Measurements from ENCODE around the gene RNF19B. TPM values are rescaled to one million over a fixed set of nuclear protein-coding genes. Genes with fewer than 3 reads are reported as not detected.
"Not testable (repeated sequence)": the region's sequence is repeated elsewhere in the genome, so short reads cannot be mapped to it uniquely, and the experiment has no call there.

RNF19B gene
- polyA plus RNA-seq, 1 donor from 2014 or later: 2.6 TPM

- no peak overlapping the region for H3K4me3 Mint-ChIP-seq
- peaks cover 1% of the 10 kb centered on the region for H3K36me3 Mint-ChIP-seq
- peaks cover 37% of the 10 kb centered on the region for H3K27me3 Mint-ChIP-seq
- H3K9me3 Mint-ChIP-seq: peaks cover 0 to 2% (median 0%) of the 10 kb centered on the region in 3 donors
- no peaks in the 10 kb centered on the region for H3K4me1 Mint-ChIP-seq
- no peak overlapping the region for H3K27ac Mint-ChIP-seq
Observed at GRCh38 chr1:32918179-32918578, 46.4 kb downstream of the RNF19B start.

DNA sequence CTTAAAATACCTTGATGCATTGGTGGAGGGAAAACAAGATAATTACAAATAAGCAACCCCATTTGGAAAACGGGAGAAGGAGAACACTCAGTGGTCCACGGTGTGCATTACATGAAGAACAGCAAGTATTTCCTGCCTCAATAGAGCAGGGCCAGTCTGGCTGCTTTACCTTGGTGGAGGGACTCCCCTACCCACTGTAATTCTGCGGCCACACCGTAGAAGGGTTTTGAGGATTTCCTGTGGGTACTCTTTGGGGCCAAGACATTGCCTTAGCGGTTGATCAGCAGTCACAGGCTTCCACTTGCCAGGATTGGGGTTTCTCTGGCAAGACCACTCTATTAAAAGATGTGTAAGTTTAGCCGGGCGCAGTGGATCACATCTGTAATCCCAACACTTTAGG lies 47.1 kb downstream of the RNF19B start:
- no peak overlapping the region for H3K27ac Mint-ChIP-seq
- peaks cover 36% of the 10 kb centered on the region for H3K27me3 Mint-ChIP-seq
- no peak overlapping the region for H3K4me3 Mint-ChIP-seq
- H3K36me3 Mint-ChIP-seq: peaks cover 1% of the 10 kb centered on the region
- H3K4me1 Mint-ChIP-seq: no peaks in the 10 kb centered on the region
- H3K9me3 Mint-ChIP-seq: peaks cover 0 to 2% (median 0%) of the 10 kb centered on the region in 3 donors

GRCh38 chr1:32915766-32916706 lies 48.6 kb downstream of the RNF19B start:
- no peak overlapping the region for H3K27ac Mint-ChIP-seq
- H3K4me3 Mint-ChIP-seq: no peak overlapping the region
- peaks cover 0 to 2% (median 0%) of the 10 kb centered on the region in 3 donors for H3K9me3 Mint-ChIP-seq
- no peaks in the 10 kb centered on the region for H3K4me1 Mint-ChIP-seq
- H3K27me3 Mint-ChIP-seq: peaks cover 21% of the 10 kb centered on the region
- no peaks in the 10 kb centered on the region for H3K36me3 Mint-ChIP-seq

DNA sequence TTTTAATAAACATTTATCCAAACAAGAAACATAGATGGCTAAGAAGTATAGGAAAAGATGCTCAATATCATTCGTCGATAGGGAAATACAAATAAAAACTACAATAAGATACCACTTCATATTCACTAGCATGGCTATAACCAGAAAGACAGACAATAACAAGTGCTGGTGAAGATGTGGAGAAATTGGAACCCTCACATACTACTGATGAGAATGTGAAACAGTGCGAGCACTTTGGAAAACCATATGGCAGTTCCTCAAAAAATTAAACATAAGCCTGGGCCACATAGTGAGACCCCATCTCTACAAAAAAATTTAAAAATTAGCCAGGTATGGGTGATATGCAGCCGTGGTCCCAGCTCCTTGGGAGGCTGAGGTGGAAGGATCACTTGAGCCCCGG lies 54.3 kb downstream of the RNF19B start:
- H3K4me1 Mint-ChIP-seq: no peaks in the 10 kb centered on the region
- H3K4me3 Mint-ChIP-seq: no peak overlapping the region
- H3K9me3 Mint-ChIP-seq: peaks cover 0 to 3% (median 0%) of the 10 kb centered on the region in 3 donors
- H3K36me3 Mint-ChIP-seq: no peaks in the 10 kb centered on the region
- H3K27ac Mint-ChIP-seq: no peak overlapping the region
- peaks cover 3% of the 10 kb centered on the region for H3K27me3 Mint-ChIP-seq

GRCh38 chr1:32907435-32907834 lies 57.2 kb downstream of the RNF19B start:
- H3K27me3 Mint-ChIP-seq: peaks cover 5% of the 10 kb centered on the region
- H3K27ac Mint-ChIP-seq: no peak overlapping the region
- H3K4me3 Mint-ChIP-seq: no peak overlapping the region
- peaks cover 0 to 2% (median 0%) of the 10 kb centered on the region in 3 donors for H3K4me1 Mint-ChIP-seq
- H3K36me3 Mint-ChIP-seq: no peaks in the 10 kb centered on the region
- H3K9me3 Mint-ChIP-seq: peaks cover 0 to 3% (median 0%) of the 10 kb centered on the region in 3 donors

DNA sequence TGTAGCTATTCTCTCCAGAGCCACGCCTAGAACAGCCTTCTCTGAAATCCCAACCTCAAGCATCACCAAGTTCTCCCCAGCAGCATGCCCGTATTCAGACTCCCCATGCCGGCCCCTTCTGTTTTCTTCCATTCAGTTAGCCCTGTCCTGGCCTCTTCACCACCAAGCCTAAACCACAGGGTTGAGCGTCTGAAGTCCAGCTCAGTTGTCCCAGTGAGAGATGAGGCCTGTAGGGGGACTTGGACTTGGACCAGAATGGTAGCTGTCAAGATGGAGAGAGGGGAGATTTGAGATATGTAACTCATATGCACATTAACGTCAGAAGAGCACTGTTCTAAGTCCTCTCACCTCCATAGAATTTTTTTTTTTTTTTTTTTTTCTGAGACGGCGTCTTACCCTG lies 58.0 kb downstream of the RNF19B start:
- H3K36me3 Mint-ChIP-seq: no peaks in the 10 kb centered on the region
- H3K27me3 Mint-ChIP-seq: peaks cover 6% of the 10 kb centered on the region
- H3K27ac Mint-ChIP-seq: no peak overlapping the region
- peaks cover 0 to 3% (median 2%) of the 10 kb centered on the region in 3 donors for H3K9me3 Mint-ChIP-seq
- peaks cover 0 to 4% (median 3%) of the 10 kb centered on the region in 3 donors for H3K4me1 Mint-ChIP-seq
- no peak overlapping the region for H3K4me3 Mint-ChIP-seq

- not testable (repeated sequence) for H3K4me1 Mint-ChIP-seq, H3K9me3 Mint-ChIP-seq, H3K27ac Mint-ChIP-seq, H3K36me3 Mint-ChIP-seq, H3K4me3 Mint-ChIP-seq
- peaks cover 11% of the 10 kb centered on the region for H3K27me3 Mint-ChIP-seq
Observed at GRCh38 chr1:32905588-32905987, 59.0 kb downstream of the RNF19B start.

DNA sequence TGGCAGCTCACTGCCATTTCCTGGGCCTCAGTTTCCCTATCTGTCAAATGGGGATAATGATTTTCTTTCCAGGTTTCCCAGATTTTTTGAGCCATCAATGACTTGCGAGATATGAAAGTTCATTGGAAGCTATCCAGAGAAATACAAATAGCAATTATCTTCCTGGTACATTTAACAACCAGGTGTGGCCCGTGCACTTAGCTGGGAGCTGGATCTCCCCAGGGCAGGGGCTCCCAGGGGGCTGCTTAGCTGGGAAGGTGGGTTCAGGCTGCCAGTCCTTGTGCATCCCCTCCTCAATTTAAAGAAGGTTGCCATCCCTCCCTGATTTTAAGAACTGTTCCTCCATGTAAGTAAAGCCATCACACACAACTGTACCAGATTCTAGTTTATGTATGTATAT lies 59.8 kb downstream of the RNF19B start:
- H3K4me3 Mint-ChIP-seq: peak overlapping the region in 1 of 4 donors; percentile 45
- peaks cover 10% of the 10 kb centered on the region for H3K27me3 Mint-ChIP-seq
- H3K36me3 Mint-ChIP-seq: no peaks in the 10 kb centered on the region
- H3K27ac Mint-ChIP-seq: no peak overlapping the region
- H3K9me3 Mint-ChIP-seq: peaks cover 0 to 2% (median 0%) of the 10 kb centered on the region in 3 donors
- peaks cover 0 to 7% (median 4%) of the 10 kb centered on the region in 3 donors for H3K4me1 Mint-ChIP-seq

- H3K4me1 Mint-ChIP-seq: peaks cover 0 to 7% (median 4%) of the 10 kb centered on the region in 3 donors
- H3K27me3 Mint-ChIP-seq: peaks cover 13% of the 10 kb centered on the region
- peaks cover 0 to 2% (median 0%) of the 10 kb centered on the region in 3 donors for H3K9me3 Mint-ChIP-seq
- peak overlapping the region in 3 of 4 donors; percentile 12 to 58 (median 45) for H3K4me3 Mint-ChIP-seq
- no peaks in the 10 kb centered on the region for H3K36me3 Mint-ChIP-seq
- no peak overlapping the region for H3K27ac Mint-ChIP-seq
Observed at GRCh38 chr1:32903991-32904785, 60.4 kb downstream of the RNF19B start.

DNA sequence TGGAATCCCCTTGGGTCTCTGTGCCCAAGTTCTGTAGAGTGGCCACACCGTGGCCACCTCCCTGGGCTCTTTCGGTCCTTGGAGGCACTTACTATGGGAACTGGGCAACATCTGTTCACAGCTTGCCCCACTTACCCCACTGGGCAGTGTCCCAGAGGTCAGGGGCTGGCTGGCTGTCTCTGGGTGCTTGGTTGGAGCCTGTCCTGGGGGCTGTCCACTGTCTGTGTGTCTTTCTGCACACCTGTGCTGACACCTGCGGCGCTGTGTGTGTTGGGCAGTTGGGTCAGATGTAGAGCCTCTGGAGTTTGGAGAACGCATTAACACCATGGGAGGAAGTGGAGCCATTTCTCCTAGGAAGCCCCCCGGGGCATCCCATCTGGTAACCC lies 62.1 kb downstream of the RNF19B start:
- Mint-ChIP-seq H3K36me3 (no peaks in the 10 kb centered on the region), H3K27ac (no peak overlapping the region), H3K4me3 (peak overlapping the region in 3 of 4 donors; percentile 73 to 89 (median 83))

DNA sequence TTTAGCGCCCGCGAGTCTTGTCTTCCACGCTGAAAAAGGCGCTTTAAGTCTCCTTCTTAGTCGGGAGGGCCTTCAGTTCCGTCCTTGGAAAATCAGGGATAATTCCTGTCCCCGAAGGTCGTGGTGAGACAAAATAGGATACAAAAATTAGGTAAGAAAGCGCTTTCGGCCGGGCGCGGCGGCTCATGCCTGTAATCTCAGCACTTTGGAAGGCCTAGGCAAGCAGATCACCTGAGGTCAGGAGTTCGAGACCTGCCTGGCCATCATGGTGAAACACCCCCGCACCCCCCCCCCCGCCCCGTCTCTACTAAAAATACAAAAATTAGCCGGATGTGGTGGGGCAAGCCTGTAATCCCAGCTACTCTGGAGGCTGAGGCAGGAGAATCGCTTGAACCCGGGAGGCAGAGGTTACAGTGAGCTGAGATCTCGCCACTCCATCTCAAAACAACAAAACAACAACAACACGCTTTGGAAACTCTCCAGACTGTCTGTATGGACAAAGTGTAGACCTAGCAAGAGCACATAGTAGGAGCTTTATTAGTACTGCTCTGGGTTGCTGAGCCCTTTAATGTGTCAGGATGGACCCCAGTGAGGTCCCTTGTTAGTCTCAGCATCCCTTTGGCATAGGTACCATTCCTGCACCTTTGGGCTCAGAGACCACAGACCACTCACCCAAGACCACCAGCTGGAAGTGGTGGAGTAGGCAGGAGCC lies 62.6 kb downstream of the RNF19B start:
- Mint-ChIP-seq H3K27me3 (peaks cover 15% of the 10 kb centered on the region), H3K36me3 (no peaks in the 10 kb centered on the region), H3K4me3 (peak overlapping the region; percentile 73 to 89 (median 78)), H3K4me1 (peaks cover 0 to 7% (median 4%) of the 10 kb centered on the region in 3 donors), H3K27ac (peak overlapping the region in 1 of 3 donors; percentile 62), H3K9me3 (peaks cover 0 to 2% (median 0%) of the 10 kb centered on the region in 3 donors)

More for the DNA sequence above, 62.1 kb downstream of the RNF19B start:
- H3K9me3 Mint-ChIP-seq: peaks cover 0 to 2% (median 0%) of the 10 kb centered on the region in 3 donors
- peaks cover 15% of the 10 kb centered on the region for H3K27me3 Mint-ChIP-seq
- peaks cover 0 to 7% (median 4%) of the 10 kb centered on the region in 3 donors for H3K4me1 Mint-ChIP-seq

- H3K27ac Mint-ChIP-seq: peak within 1 kb of the TSS in 1 of 3 donors; percentile 78
- peaks cover 0 to 2% (median 0%) of the 10 kb centered on the region in 3 donors for H3K9me3 Mint-ChIP-seq
- peaks cover 2% of the 10 kb centered on the region for H3K36me3 Mint-ChIP-seq
- H3K27me3 Mint-ChIP-seq: peaks cover 15% of the 10 kb centered on the region
- peaks cover 0 to 7% (median 4%) of the 10 kb centered on the region in 3 donors for H3K4me1 Mint-ChIP-seq
- H3K4me3 Mint-ChIP-seq: peak within 1 kb of the TSS; percentile 73 to 89 (median 78)
Observed at GRCh38 chr1:32900956-32901822, 63.4 kb downstream of the RNF19B start, which contains the start of gene TMEM54. TSS of gene TMEM54 (minus strand) at chr1:32901389. CDS start at chr1:32901238, 151 bp downstream.

GRCh38 chr1:32900371-32900955 lies 64.1 kb downstream of the RNF19B start:
- peak overlapping the region; percentile 23 to 67 (median 58) for H3K4me3 Mint-ChIP-seq
- peaks cover 0 to 7% (median 4%) of the 10 kb centered on the region in 3 donors for H3K4me1 Mint-ChIP-seq
- H3K27ac Mint-ChIP-seq: peak overlapping the region in 1 of 3 donors; percentile 78
- peaks cover 0 to 2% (median 0%) of the 10 kb centered on the region in 3 donors for H3K9me3 Mint-ChIP-seq
- H3K36me3 Mint-ChIP-seq: peaks cover 3% of the 10 kb centered on the region
- peaks cover 15% of the 10 kb centered on the region for H3K27me3 Mint-ChIP-seq
